Measurements from ENCODE around the gene RGS5.

The RGS5 gene

DNA sequence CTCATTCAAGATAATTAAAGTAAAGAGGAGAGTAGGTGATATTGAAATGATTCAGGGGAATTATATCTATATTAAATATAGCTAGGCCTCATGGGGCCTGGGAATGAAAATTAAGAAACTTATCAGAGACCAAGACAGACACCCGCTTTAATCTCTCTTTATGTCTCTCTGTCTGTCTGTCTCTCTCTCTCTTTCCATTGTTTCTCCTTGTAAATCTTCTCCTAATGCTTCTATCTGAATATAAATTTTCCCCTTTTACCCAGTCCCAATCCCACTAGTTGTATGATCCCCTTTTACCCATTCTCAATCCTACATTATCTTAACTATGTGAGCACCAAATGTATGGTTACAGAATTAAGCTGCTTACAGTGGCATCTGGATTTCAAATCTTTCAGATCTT is 61.2 kb downstream of the RGS5 start:
- DNase-seq = no peak

DNA sequence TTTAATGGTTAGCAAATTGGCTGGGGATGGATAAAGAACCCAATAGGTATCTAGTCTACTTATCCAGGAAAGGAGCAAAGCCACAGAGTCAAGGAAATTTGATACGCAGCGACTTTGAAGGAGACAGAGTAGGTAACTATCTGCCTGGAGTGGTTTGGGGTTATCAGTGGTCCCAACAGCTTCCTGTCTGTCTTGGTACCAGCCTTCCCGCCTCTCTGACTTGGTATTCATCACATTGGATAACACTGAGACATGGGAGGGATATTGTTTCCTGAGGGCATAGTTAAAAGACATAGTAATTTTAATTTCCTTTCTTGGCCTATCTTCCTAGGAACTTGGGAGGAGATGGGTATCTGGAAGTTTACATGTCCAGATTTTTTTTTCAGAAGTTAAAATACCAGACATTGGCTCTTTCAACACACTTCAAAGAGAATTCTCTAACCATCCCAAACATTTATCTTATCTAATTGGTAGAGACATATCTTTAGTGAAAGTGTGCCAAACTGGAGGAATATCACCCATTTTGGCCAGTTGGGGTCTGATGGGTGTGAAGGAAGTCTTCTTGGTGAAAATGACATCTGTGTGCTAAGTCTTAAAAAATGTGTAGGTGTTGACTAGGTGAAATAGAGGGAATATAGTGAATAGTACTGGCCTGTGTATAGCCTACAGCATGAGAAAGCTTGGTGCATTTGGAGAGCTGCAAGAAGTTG is 65.0 kb downstream of the RGS5 start:
- DNase-seq = no peak

DNA sequence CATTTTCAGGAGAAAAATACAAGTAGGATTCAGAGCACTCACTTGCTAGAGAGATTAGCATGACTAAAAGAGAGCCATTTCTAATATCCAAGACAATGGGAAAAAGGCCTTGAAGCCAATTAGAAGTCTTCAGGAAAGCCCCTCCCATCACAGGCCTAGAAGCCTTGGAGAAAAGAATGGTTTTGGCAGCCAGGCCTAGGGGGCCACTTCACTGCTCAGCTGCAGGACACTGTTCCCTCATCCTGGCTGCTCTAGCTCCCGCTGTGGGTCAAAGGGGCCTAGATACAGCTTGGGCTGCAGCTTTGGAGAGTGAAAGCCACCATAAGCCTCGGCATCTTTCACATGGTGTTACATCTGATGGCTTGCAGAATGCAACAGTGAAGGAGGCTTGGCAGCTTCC is 70.7 kb downstream of the RGS5 start:
- no peak for DNase-seq

DNA sequence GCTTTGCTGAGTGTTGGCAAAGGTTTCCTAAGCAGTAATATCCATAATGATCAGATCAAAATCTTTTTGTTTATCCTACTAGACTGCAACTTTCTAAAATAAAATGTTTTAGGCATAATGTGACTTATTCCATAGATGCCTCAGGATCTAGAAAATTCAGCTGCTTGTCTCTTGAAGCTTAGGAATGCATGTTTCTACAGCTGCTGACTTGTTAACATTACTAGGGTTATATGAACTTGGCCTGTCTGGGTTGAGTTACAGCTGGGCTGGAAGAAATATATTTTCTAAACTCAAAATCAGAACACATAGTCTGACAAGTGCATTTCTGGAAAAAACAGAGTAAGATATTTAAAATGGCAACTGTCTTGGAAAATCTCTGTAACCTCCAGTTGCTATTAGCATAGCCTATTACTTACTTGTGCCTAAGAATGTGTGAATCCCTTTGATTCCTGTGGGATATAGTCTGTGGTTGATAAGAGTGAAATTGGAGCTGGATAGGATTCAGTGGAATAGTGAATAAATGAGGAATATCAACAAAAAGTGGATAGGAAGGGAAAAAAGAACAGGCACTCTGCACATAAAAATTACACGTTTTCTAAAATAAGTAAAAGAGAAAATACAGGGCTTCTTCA is 72.4 kb downstream of the RGS5 start:
- no peak for DNase-seq

DNA sequence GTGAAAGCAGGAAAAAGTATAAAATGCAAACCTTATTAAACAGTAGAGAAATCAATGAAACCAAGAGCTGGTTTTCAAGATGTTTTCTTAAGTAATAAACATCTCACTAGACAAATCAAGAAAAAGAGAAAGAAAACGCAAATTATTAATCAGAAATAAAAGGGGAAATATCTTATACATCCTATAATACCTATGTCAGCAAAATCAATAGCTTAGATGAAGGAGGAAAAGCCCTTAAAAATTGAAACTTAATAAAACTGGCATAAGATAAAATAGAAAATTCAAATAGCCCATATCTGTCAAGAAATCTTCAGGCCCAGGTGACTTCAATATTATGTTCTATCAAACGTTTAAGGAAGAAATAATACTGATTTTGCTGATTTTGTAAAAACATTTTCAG is 74.4 kb downstream of the RGS5 start:
- no peak for DNase-seq

DNA sequence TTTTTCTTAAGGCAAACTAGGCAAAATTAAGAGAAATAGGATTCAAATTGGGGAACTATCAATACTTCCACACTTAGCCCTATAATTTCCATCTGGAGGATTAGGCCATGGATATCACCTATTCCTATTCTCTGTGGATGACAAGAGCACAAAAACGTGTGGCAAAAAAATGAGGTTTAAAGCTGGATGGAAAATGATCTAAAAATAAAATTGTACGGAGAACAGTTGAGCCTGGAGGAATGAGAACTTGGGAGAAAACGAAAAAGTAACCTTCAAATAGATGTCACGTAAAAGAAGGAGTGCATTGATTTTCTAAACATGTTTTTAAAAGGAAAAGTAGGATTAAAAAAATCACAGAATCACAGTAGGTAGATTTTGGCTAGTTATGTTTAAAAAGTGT is 77.9 kb downstream of the RGS5 start:
- DNase-seq = no peak

DNA sequence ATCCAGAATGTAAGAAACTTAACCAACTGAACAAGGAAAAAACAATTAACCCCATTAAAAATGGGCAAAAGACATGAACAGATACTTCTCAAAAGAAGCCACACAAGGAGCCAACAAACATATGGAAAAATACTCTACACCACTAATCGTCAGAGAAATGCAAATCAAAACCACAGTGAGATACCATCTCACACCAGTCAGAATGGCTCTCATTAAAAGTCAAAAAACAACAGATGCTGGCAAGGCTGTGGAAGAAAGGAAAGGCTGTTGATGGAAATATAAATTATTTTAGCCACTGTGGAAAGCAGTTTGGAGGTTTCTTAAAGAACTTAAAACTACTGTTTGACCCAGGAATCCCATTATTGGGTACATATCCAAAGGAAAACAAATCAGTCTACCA is 82.3 kb downstream of the RGS5 start:
- DNase-seq = no peak

DNA sequence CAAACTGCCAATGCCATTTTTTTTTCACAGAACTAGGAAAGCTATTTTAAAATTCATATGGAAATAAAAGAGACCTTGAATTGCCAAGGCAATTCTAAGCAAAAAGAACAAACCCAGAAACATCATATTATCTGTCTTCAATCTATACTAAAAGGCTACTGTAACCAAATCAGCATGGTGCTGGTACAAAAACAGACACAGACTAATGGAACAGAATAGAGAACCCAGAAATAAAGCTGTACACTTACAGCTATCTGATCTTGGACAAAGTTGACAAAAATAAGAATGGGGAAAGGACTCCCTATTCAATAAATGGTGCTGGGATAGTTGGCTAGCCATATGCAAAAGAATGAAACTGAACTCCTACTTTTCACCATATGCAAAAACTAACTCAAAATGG is 83.0 kb downstream of the RGS5 start:
- DNase-seq = no peak

DNA sequence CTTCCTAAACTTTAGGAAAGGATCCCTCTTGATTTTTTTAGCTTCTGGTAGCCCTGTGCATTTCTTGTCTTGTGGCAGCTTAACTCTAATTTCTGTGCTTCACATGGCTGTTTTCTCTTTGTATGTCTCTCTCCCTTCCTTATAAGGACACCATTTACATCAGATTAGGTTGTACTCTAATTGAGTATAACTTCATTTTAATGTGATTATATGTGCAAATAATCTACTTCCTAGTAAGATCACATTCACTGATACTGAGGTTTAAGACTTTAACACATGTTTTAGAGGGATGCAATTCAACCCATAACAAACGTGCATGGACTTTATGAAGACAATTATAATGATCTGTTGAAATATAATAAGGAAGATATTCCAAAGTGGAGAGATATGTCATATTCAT is 86.8 kb downstream of the RGS5 start:
- DNase-seq = no peak

DNA sequence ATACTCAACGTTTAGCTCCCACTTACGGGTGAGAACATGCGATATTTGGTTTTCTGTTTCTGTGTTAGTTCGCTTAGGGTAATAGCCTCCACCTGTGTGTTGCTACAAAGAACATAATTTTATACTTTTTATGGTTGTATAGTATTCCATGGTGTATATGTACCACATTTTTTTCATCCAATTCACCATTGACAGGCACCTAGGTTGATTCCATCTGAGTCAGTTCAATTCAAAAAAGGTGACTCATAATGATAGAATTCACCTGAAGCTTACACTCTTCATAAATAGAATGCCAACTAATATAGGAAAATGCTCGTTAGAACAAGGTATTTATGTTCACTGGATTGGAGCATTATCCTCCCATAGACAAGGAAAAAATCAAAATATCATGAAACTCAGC is 95.1 kb downstream of the RGS5 start:
- no peak for DNase-seq

DNA sequence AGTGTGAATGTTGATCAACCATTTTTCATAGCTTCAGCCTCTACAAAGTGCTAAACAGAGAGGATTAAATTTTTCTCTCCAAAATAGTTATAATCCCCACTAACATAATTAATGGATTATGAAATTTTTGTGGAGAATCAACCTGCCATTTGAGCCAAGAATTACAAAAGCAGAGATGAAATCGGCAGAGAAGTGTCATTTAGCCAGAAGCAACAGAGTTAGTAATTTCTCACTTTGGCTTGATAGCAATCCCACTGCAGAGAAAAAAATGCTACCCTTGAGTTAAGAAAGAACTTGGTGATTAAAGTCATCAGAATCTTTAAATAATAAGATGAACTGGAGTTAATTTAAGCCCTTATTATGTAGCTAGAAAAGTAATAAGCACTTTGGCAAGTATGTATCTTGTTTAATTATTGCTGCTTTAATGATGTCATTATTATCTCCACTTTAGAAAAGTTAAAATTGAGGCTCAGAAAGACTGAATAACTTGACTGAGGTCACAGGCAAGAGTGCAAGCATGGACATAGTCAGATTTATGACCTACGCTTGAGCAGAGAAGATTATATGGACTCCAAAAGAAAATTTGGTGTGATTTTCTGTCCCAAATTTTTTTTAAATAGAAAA is 96.2 kb downstream of the RGS5 start:
- no peak for DNase-seq

DNA sequence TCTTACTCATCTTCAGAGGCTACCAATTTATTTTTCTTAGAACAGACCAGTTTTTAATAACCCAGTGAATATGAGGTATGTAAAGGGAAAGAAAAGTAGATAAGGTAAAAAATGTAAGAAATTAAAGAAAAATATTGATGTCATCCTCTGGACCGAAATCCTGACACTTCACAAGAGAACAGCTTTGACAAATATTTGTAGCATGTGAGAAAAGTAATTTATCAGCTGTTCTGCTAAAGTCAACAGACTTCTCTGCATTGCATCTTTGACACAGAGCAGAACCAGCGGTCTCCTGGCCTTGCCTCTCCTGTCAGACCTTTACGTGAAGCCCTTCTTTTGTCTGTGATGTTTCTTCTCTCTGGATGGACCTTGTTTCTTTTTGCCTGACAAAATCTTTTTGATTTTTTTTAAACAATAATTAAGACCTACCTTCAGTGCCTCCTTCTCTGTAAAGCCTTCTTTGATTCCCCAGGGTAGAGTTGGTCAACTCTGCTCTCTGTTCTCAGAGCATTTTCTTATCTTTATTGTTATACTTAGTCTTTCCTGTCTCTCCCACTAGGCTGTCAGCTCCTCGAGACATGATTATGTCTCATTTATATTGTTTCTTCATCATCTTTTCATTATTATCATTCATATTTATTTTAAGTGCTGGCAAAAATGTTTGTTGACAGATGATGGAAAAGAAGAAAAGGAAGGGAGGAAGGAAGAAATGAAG is 98.2 kb downstream of the RGS5 start:
- no peak for DNase-seq

DNA sequence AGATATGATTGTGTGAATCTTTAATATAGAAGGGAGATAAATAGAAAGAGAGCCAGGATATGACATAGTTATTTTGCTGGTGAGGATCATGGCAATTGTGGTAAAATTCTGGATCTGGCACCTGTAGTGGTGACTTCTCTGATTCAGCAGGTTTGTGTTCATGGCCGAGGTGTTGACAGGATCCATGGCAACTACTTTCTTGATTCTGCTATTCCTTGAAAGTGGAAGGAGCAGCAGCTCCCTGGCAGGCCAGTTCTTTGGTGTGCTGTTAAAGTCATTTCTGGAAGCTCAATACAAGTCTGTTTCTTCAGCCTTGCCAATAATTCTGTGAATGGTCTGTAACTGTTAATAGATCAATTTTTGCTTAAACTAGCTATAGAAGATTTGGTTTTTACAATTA is 100.1 kb downstream of the RGS5 start:
- no peak for DNase-seq

DNA sequence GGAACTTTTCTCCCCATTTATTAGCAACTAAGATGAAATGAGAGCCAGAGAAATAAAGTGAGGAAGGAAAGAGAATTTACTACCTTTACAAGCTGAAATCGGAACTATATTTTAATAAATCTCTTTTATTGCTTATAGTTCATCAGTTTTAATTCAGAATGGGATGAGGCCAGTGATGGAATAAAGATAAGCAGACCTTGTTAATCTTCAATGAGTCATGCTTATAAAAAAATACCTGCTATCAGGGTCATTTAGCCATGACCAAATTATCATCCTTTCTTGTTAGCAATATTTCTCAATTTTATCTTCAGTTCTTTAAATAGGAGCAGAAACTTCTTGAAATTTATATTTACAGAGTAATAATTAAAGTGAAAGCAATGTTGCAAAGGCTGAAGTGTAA is 107.5 kb downstream of the RGS5 start:
- DNase-seq = no peak

DNA sequence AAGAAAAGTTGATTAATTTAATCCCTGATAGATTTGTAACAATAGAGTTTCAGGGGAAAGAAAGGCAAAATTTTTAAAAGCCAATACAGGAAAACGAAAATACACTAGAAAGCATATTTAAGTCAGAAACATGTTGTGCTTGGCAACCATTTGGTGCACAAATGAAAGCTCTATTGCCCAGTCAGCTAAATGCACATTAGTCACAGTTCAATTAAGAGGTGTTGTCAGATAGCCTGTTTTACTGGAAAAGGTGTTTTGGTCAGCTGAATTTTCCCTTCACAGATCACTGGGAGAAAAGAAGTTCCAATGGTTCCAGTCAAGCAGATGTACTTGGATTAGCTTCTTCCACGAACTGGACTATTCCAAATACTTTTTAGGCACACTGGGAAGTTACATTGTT is 108.1 kb downstream of the RGS5 start:
- DNase-seq = no peak

DNA sequence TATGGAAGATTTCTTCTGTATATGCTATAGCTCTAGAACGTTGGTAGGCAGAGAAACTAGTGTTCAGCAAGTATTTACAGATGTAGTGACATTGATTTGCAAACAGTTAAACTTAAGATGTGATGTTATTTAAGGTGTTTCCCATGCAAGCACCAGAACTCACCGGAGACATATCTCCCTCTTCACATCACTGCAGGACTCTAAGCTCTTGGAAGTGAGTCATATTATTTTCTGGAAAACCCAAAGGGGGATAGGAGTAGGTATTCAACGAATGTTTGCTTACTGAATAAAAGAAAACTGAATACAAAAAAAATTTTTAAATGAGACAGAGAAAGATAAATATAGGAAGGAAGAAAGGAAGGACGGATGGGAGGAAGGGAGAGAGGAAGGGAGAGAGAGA is 108.5 kb downstream of the RGS5 start:
- DNase-seq = no peak

DNA sequence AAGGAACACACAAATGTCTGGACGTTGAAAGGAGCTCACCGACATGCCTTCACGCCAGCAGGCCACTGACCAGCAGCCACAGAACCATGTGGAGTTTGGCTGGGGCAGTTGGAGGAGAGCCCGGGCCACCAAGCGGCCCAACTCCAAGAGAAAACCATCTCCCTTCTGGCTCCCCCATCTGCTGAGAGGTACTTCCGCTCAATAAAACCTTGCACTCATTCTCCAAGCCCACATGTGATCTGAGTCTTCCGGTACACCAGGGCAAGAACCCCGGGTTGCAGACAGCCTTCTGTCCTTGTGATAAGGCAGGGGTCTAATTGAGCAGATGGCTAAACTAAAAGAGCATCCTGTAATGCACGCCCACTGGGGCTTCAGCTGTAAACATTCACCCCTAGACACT is 109.1 kb downstream of the RGS5 start:
- DNase-seq = no peak

DNA sequence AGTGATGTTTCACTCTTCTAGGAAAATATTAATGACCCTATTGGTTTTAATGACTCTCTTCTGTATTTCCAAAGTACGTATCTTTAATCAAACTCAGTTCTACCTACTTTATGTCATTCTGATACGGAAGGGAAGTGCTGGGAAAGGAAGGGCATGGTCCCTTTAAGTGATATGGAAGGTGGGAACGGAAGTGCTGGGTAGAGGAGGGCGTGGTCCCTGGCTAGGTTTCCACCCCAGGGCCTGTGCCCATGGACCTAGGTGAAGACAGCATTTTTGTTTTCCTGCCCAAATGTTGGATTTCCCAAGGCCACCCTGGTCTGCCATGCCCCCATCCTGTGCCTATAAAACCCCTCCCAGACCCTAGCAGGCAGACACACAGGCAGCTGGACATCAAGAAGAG is 109.5 kb downstream of the RGS5 start:
- no peak for DNase-seq

Data from NCI-H2029 treated with DMSO at 0.1 percent for 48 hours (cell line).